Activated CD4-positive, alpha-beta memory T cell treated with anti-CD3 and anti-CD28 coated beads, Interleukin-2, amount 10 ng/mL, durations not matched to agents 7 days and 5 days (primary cell): ENCODE measurements around the gene SERPINA12. TPM values are rescaled to one million over a fixed set of nuclear protein-coding genes. Genes with fewer than 3 reads are reported as not detected.

Experiments
- CTCF ChIA-PET: fragments of 350-600 bp; sonication (Branson Sonifier 250); formaldehyde crosslinking; loops from one replicate; lab custom pipeline; 2021; ENCODE audit warnings: antibody characterized with exemption, inconsistent platforms; lab: Charles Lee
- POLR2A ChIA-PET: fragments of 350-600 bp; sonication (Branson Sonifier 250); formaldehyde crosslinking; loops from one replicate; lab custom pipeline; 2021; ENCODE audit warnings: antibody characterized with exemption; lab: Charles Lee
- DNase-seq: peaks from one replicate; pipeline ENCODE4 v3.0.0-alpha.2; 2020
- H3K27ac Mint-ChIP-seq: one replicate; pipeline ENCODE4 v1.8.0; 2021; ENCODE audit warnings: mild to moderate bottlenecking, mixed read lengths
- H3K27me3 Mint-ChIP-seq: one replicate; pipeline ENCODE4 v1.8.0; 2021; ENCODE audit warnings: mixed read lengths
- H3K36me3 Mint-ChIP-seq: one replicate; pipeline ENCODE4 v1.8.0; 2021; ENCODE audit warnings: low read depth, mixed read lengths
- H3K4me1 Mint-ChIP-seq: one replicate; pipeline ENCODE4 v1.8.0; 2021; ENCODE audit warnings: mixed read lengths
- H3K4me3 Mint-ChIP-seq: one replicate; pipeline ENCODE4 v1.8.0; 2021; ENCODE audit warnings: mild to moderate bottlenecking, mixed read lengths
- H3K9me3 Mint-ChIP-seq: one replicate; pipeline ENCODE4 v1.8.0; 2021; ENCODE audit warnings: mixed read lengths
- total RNA-seq, 2 experiments: library from RNA; stranded (reverse); gene quantifications; one replicate each; pipeline ENCODE4 v1.2.3, GENCODE V29; 2021

The SERPINA12 gene
- total RNA-seq, 2 experiments from 2014 or later: not detected

- POLR2A ChIA-PET: no interaction called here
- Mint-ChIP-seq H3K36me3 (no peaks in the 10 kb centered on the region), H3K27me3 (peaks cover 5% of the 10 kb centered on the region), H3K4me1 (no peaks in the 10 kb centered on the region), H3K9me3 (no peaks in the 10 kb centered on the region), H3K4me3 (no peak overlapping the region), H3K27ac (no peak overlapping the region)
- CTCF ChIA-PET: interaction anchor here (1.1 kb wide), 1 partner anchor 14 kb away, joined by 7 read pairs; no protein-coding TSS in a partner anchor
- no peak for DNase-seq
Measured at GRCh38 chr14:94447206-94447605, 62.1 kb downstream of the SERPINA12 start.

GRCh38 chr14:94446126-94446525 lies 63.1 kb downstream of the SERPINA12 start:
- no peaks in the 10 kb centered on the region for H3K4me1 Mint-ChIP-seq
- no peaks in the 10 kb centered on the region for H3K9me3 Mint-ChIP-seq
- ChIA-PET POLR2A (no interaction called here), CTCF (no interaction called here)
- H3K27ac Mint-ChIP-seq: no peak overlapping the region
- no peak for DNase-seq
- H3K27me3 Mint-ChIP-seq: peaks cover 5% of the 10 kb centered on the region
- H3K4me3 Mint-ChIP-seq: no peak overlapping the region
- H3K36me3 Mint-ChIP-seq: no peaks in the 10 kb centered on the region

GRCh38 chr14:94445003-94445402 lies 64.3 kb downstream of the SERPINA12 start:
- no peaks in the 10 kb centered on the region for H3K9me3 Mint-ChIP-seq
- ChIA-PET CTCF (interaction anchor here (1.0 to 1.2 kb wide), 2 partner anchors 11 to 22 kb away, joined by 3 read pairs; no protein-coding TSS in a partner anchor), POLR2A (no interaction called here)
- H3K27ac Mint-ChIP-seq: no peak overlapping the region
- H3K27me3 Mint-ChIP-seq: peaks cover 4% of the 10 kb centered on the region
- H3K4me3 Mint-ChIP-seq: no peak overlapping the region
- no peaks in the 10 kb centered on the region for H3K36me3 Mint-ChIP-seq
- no peaks in the 10 kb centered on the region for H3K4me1 Mint-ChIP-seq
- no peak for DNase-seq

GRCh38 chr14:94441531-94442205 lies 67.6 kb downstream of the SERPINA12 start:
- ChIA-PET POLR2A (no interaction called here), CTCF (no interaction called here)
- no peaks in the 10 kb centered on the region for H3K36me3 Mint-ChIP-seq
- DNase-seq: no peak
- no peak overlapping the region for H3K27ac Mint-ChIP-seq
- no peak overlapping the region for H3K4me3 Mint-ChIP-seq
- H3K9me3 Mint-ChIP-seq: no peaks in the 10 kb centered on the region
- no peaks in the 10 kb centered on the region for H3K4me1 Mint-ChIP-seq
- peaks cover 3% of the 10 kb centered on the region for H3K27me3 Mint-ChIP-seq

- Mint-ChIP-seq H3K9me3 (no peaks in the 10 kb centered on the region), H3K4me3 (no peak overlapping the region), H3K36me3 (no peaks in the 10 kb centered on the region), H3K4me1 (no peaks in the 10 kb centered on the region), H3K27ac (no peak overlapping the region), H3K27me3 (peaks cover 3% of the 10 kb centered on the region)
- ChIA-PET POLR2A (no interaction called here), CTCF (no interaction called here)
- DNase-seq: no peak
Measured at GRCh38 chr14:94441130-94441529, 68.1 kb downstream of the SERPINA12 start.

- H3K27ac Mint-ChIP-seq: no peak overlapping the region
- H3K27me3 Mint-ChIP-seq: peaks cover 3% of the 10 kb centered on the region
- DNase-seq: no peak
- no peaks in the 10 kb centered on the region for H3K4me1 Mint-ChIP-seq
- ChIA-PET POLR2A (no interaction called here), CTCF (no interaction called here)
- H3K9me3 Mint-ChIP-seq: no peaks in the 10 kb centered on the region
- no peak overlapping the region for H3K4me3 Mint-ChIP-seq
- no peaks in the 10 kb centered on the region for H3K36me3 Mint-ChIP-seq
Measured at GRCh38 chr14:94439453-94440057, 69.7 kb downstream of the SERPINA12 start.

Other genes starting within 250 kb of the SERPINA12 start
- not detected for gene SERPINA10, start 216.2 kb downstream of the SERPINA12 start, total RNA-seq
- not detected for gene SERPINA6, start 186.1 kb downstream of the SERPINA12 start, total RNA-seq
- gene SERPINA2, start 142.8 kb downstream of the SERPINA12 start, total RNA-seq: not detected
- gene SERPINA1, start 120.9 kb downstream of the SERPINA12 start, total RNA-seq: under 1 TPM; 0.43 to 0.53 TPM
- not detected for gene SERPINA11, start 56.7 kb downstream of the SERPINA12 start, total RNA-seq
- not detected for gene SERPINA9, start 33.3 kb downstream of the SERPINA12 start, total RNA-seq
- gene SERPINA4, start 52.0 kb upstream of the SERPINA12 start, total RNA-seq: not detected
- not detected for gene SERPINA5, start 72.0 kb upstream of the SERPINA12 start, total RNA-seq
- not detected for gene SERPINA3, start 102.9 kb upstream of the SERPINA12 start, total RNA-seq